Upper lobe of left lung (tissue), 6 donors: Measurements from ENCODE around the gene PRKCH. TPM values are rescaled to one million over a fixed set of nuclear protein-coding genes. Genes with fewer than 3 reads are reported as not detected.
A peak's percentile ranks its signal among the peaks of the same experiment; 100 is the strongest.

Source experiments
- ATAC-seq, 2 donors: fragments of 200-7000 bp; cut with Tn5 transposase; one replicate each; pipeline ENCODE4 v1.9.1; 2022; ENCODE audit warnings: mild to moderate bottlenecking in 2 of 2, moderate library complexity in 2 of 2; ENCODE audit not compliant: low FRiP score in 2 of 2
- DNase-seq, 2 donors: peaks; one replicate each; pipeline ENCODE4 v3.0.0-alpha.2; 2019 to 2020
- H3K27ac ChIP-seq, 4 donors: fragments of 200-600 bp; sonication (generic); one replicate each; pipeline ENCODE4 v1.5.1; 2016 to 2019
- H3K27me3 ChIP-seq, 4 donors: fragments of 200-600 bp; sonication (generic); one replicate each; pipeline ENCODE4 v1.5.1; 2017 to 2019
- H3K36me3 ChIP-seq, 4 donors: fragments of 200-600 bp; sonication (generic); one replicate each; pipeline ENCODE4 v1.5.1; 2016 to 2019
- H3K4me1 ChIP-seq, 4 donors: fragments of 200-600 bp; sonication (generic); one replicate each; pipeline ENCODE4 v1.5.1; 2018 to 2019
- H3K4me3 ChIP-seq, 4 donors: fragments of 200-600 bp; sonication (generic); one replicate each; pipeline ENCODE4 v1.5.1; 2017 to 2019; ENCODE audit warnings: mild to moderate bottlenecking in 2 of 4, moderate library complexity in 1 of 4
- H3K9me3 ChIP-seq, 4 donors: fragments of 200-600 bp; sonication (generic); one replicate each; pipeline ENCODE4 v1.5.1; 2018 to 2019
- CTCF ChIP-seq, 6 experiments: fragments of 450-650 bp in 4 of 6; fragments of 200-600 bp in 2 of 6; sonication (generic) in 2 of 6; IDR thresholded peaks; one replicate each; pipeline ENCODE4 v1.5.1; 2016 to 2019; ENCODE audit warnings: antibody characterized with exemption in 6 of 6
- EP300 ChIP-seq, 4 donors: sonication (generic); formaldehyde crosslinking; IDR thresholded peaks; one replicate each; pipeline ENCODE4 v1.5.1; 2017; ENCODE audit warnings: antibody characterized with exemption in 4 of 4, control low read depth in 2 of 4
- POLR2A ChIP-seq, 4 donors: fragments of 450-650 bp; IDR thresholded peaks; one replicate each; pipeline ENCODE4 v1.5.1; 2016 to 2017; ENCODE audit warnings: antibody characterized with exemption in 4 of 4, mild to moderate bottlenecking in 2 of 4
- POLR2AphosphoS5 ChIP-seq, 2 donors: sonication (generic); formaldehyde crosslinking; IDR thresholded peaks; one replicate each; pipeline ENCODE4 v1.5.1; 2017; ENCODE audit warnings: antibody characterized with exemption in 2 of 2
- WGBS, 2 donors: methylation state at CpG; one replicate each; pipeline ENCODE4 v1.1.5; 2017 to 2018; 5-methylcytosine and 5-hydroxymethylcytosine counted together
- total RNA-seq, 6 donors: library from RNA; depleted of rRNA in 4 of 6; stranded (reverse); fragments of >200 nt in 4 of 6; gene quantifications; one replicate each; pipeline versions ENCODE4 v1.1.0 to v1.2.1, GENCODE V29; 2016 to 2021
- donor health status: DM: no; HTN: no; CAD: no; lungs with moderate emphysema.
- donor health status: DM: no; HTN: yes; CAD: no; lungs with severe emphysema.

PRKCH gene
- total RNA-seq, 6 donors from 2014 or later = 54.0 to 102 (median 76.6) TPM

- peaks cover 5 to 22% (median 11%) of the 10 kb centered on the region in 4 donors for H3K4me1 ChIP-seq
- peaks cover 0 to 7% (median 3%) of the 10 kb centered on the region in 4 donors for H3K27me3 ChIP-seq
- peak overlapping the region; percentile 31 to 70 (median 64) for H3K4me3 ChIP-seq
- 7 to 48% methylated on average over 8 to 47 of the region's 47 CpGs for WGBS, 2 donors
- no peak for TF ChIP-seq POLR2A (IDR thresholded peaks at IDR 0.05)
- DNase-seq (peak; percentile 26 to 91), ATAC-seq (peak in 1 of 2 donors; percentile 4)
- no peaks in the 10 kb centered on the region for H3K36me3 ChIP-seq
- no peaks in the 10 kb centered on the region for H3K9me3 ChIP-seq
- H3K27ac ChIP-seq = peak overlapping the region; percentile 93 to 96 (median 94)
Measured at GRCh38 chr14:61280092-61280525, 41.3 kb upstream of the PRKCH start.

DNA sequence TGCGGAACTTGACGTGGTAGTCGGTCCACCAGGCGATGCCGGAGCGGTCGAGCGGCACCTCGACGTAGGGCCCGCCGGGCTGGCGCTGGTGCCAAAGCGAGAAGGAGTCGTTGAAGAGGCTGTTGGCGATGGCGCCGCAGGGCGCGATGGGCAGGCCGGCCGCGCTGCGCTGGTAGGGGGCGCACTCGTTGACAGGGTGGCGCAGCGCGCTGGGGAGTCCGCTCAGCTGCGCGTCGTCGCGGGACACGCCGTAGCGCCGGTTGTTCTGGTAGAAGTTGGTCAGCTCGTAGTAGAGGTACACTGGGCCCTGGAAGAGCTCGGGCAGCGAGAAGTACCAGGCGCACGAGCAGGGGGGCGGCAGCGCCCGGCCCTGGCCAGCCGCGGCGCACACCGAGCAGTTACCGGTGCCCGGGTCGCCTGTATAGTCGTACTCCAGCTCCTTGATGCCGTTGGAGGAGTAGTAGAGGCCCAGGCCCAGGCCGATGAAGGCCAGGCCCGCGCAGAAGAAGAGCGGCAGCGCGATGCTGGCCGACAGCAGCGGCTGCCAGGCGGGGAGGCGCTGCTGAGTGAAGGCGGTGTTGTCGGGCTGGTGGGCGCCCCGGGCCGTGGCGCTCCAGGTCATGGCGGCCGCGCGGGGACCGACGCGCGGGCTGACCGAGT, 40.7 kb upstream of the PRKCH start:
- H3K27ac ChIP-seq = peak overlapping the region; percentile 93 to 96 (median 94)
- peak overlapping the region; percentile 34 to 70 (median 64) for H3K4me3 ChIP-seq
- H3K9me3 ChIP-seq = no peaks in the 10 kb centered on the region
- TF ChIP-seq CTCF (IDR thresholded peaks at IDR 0.05) = peak; percentile 30 to 81 (median 69)
- peak in 2 of 4 donors; percentile 3 to 70 for TF ChIP-seq POLR2A (IDR thresholded peaks at IDR 0.05)
- TF ChIP-seq POLR2AphosphoS5 (IDR thresholded peaks at IDR 0.05) = peak in 1 of 2 donors; percentile 34
- no peak for TF ChIP-seq EP300 (IDR thresholded peaks at IDR 0.05)
- H3K27me3 ChIP-seq = peaks cover 0 to 7% (median 3%) of the 10 kb centered on the region in 4 donors
- WGBS, 2 donors = 0 to 2% methylated on average over 7 to 53 of the region's 81 CpGs
- peak; percentile 60 to 96 for DNase-seq
- H3K36me3 ChIP-seq = no peaks in the 10 kb centered on the region
- ATAC-seq = peak; percentile 83 to 86
- H3K4me1 ChIP-seq = peaks cover 5 to 22% (median 11%) of the 10 kb centered on the region in 4 donors

GRCh38 chr14:61281186-61281947, 40.0 kb upstream of the PRKCH start, which contains the start of gene TMEM30B:
Gene TMEM30B (minus strand): TSS chr14:61281338. CDS start chr14:61281147, 191 bp downstream.
- TF ChIP-seq CTCF (IDR thresholded peaks at IDR 0.05) (no peak), POLR2A (IDR thresholded peaks at IDR 0.05) (peak in 3 of 4 donors; percentile 3 to 80 (median 49)), EP300 (IDR thresholded peaks at IDR 0.05) (no peak), POLR2AphosphoS5 (IDR thresholded peaks at IDR 0.05) (peak in 1 of 2 donors; percentile 52)
- DNase-seq = peak; percentile 92 to 94
- peak within 1 kb of the TSS; percentile 34 to 70 (median 64) for H3K4me3 ChIP-seq
- H3K27me3 ChIP-seq = peaks cover 0 to 7% (median 3%) of the 10 kb centered on the region in 4 donors
- no peaks in the 10 kb centered on the region for H3K9me3 ChIP-seq
- no peaks in the 10 kb centered on the region for H3K36me3 ChIP-seq
- WGBS, 2 donors = 29 to 49% methylated on average over 14 to 37 of the region's 43 CpGs
- peaks cover 5 to 29% (median 12%) of the 10 kb centered on the region in 4 donors for H3K4me1 ChIP-seq
- peak within 1 kb of the TSS; percentile 93 to 96 (median 94) for H3K27ac ChIP-seq
- ATAC-seq = peak; percentile 54 to 95

- TF ChIP-seq CTCF (IDR thresholded peaks at IDR 0.05) = no peak
- no peaks in the 10 kb centered on the region for H3K36me3 ChIP-seq
- H3K27me3 ChIP-seq = peaks cover 0 to 7% (median 3%) of the 10 kb centered on the region in 4 donors
- H3K9me3 ChIP-seq = no peaks in the 10 kb centered on the region
- H3K4me1 ChIP-seq = peaks cover 5 to 34% (median 12%) of the 10 kb centered on the region in 4 donors
- 50 to 53% methylated on average over 1 of the region's 1 CpG for WGBS, 2 donors
- DNase-seq = no peak
- H3K4me3 ChIP-seq = peak overlapping the region in 3 of 4 donors; percentile 59 to 70 (median 69)
- peak in 1 of 2 donors; percentile 52 for ATAC-seq
- peak overlapping the region; percentile 93 to 96 (median 94) for H3K27ac ChIP-seq
Measured at GRCh38 chr14:61281948-61282275, 39.5 kb upstream of the PRKCH start.

- ATAC-seq (no peak), DNase-seq (no peak)
- H3K4me3 ChIP-seq = no peak overlapping the region
- H3K9me3 ChIP-seq = no peaks in the 10 kb centered on the region
- no peak for TF ChIP-seq CTCF (IDR thresholded peaks at IDR 0.05)
- TF ChIP-seq EP300 (IDR thresholded peaks at IDR 0.05) = no peak
- TF ChIP-seq POLR2AphosphoS5 (IDR thresholded peaks at IDR 0.05) = no peak
- TF ChIP-seq POLR2A (IDR thresholded peaks at IDR 0.05) = no peak
- no peak overlapping the region for H3K27ac ChIP-seq
- 91 to 98% methylated on average over 2 of the region's 2 CpGs for WGBS, 2 donors
- H3K36me3 ChIP-seq = no peaks in the 10 kb centered on the region
- H3K4me1 ChIP-seq = peaks cover 5 to 34% (median 10%) of the 10 kb centered on the region in 4 donors
- H3K27me3 ChIP-seq = peaks cover 0 to 7% (median 3%) of the 10 kb centered on the region in 4 donors
Measured at GRCh38 chr14:61282746-61283145, 38.6 kb upstream of the PRKCH start.
